ENCODE results near the gene LIPT2.

DNA sequence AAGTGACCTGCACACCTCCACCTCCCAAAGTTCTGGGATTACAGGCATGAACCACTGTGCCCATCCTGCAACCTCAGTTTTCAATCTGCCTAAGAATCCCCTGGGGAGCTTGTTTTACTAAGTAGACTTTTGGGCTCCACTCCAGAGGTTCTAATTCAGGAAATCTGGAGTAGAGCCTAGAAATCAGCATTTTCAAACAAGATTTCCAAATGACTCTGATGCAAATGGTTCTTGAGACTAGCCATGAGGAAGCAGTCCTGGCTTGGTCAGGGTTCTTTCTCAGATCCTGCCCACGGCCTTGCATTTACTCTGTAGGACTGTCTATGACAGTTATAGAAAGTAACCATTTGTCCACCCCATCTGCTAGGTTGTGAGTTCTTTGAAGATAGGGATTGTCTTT is 24.6 kb downstream of the LIPT2 start:
- TF ChIP-seq POLR2A (IDR thresholded peaks at IDR 0.05) = no peak
- TF ChIP-seq, protein P1, sequence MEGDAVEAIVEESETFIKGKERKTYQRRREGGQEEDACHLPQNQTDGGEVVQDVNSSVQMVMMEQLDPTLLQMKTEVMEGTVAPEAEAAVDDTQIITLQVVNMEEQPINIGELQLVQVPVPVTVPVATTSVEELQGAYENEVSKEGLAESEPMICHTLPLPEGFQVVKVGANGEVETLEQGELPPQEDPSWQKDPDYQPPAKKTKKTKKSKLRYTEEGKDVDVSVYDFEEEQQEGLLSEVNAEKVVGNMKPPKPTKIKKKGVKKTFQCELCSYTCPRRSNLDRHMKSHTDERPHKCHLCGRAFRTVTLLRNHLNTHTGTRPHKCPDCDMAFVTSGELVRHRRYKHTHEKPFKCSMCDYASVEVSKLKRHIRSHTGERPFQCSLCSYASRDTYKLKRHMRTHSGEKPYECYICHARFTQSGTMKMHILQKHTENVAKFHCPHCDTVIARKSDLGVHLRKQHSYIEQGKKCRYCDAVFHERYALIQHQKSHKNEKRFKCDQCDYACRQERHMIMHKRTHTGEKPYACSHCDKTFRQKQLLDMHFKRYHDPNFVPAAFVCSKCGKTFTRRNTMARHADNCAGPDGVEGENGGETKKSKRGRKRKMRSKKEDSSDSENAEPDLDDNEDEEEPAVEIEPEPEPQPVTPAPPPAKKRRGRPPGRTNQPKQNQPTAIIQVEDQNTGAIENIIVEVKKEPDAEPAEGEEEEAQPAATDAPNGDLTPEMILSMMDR (IDR thresholded peaks at IDR 0.05) = no peak
